ENCODE data around the gene TBX5.

Gene TBX5

GRCh38 chr12:114318984-114319383, 87.0 kb downstream of the TBX5 start:
- no peak for TF ChIP-seq ZNF274 (IDR thresholded peaks at IDR 0.05; ENCODE audit: low read depth, low read length)

DNA sequence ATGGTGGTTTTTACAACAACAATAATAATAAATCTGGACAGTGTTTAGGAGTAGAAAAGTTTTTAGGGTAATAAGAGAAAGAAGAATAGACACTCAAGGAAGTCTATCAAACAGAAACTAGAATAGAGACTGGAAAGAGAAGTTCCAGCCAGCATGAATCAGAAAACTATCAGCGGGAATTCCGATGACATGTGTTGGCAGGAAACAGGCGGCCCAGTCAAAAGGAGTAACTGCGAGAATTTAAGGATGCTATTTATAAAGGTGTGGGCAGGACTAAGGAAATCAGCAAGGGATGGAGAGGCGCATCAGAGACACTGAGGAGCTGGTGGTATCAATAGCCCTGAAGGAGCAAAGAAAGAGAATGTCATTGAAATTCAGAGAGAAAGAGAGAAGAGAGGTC, 89.9 kb downstream of the TBX5 start:
- no peak overlapping the region for H3K4me3 ChIP-seq (ENCODE audit: low read length)
- TF ChIP-seq ZNF274 (IDR thresholded peaks at IDR 0.05; ENCODE audit: low read depth, low read length): no peak

More at GRCh38 chr12:114318984-114319383, 87.0 kb downstream of the TBX5 start:
- H3K4me3 ChIP-seq (ENCODE audit: low read length): no peak overlapping the region

DNA sequence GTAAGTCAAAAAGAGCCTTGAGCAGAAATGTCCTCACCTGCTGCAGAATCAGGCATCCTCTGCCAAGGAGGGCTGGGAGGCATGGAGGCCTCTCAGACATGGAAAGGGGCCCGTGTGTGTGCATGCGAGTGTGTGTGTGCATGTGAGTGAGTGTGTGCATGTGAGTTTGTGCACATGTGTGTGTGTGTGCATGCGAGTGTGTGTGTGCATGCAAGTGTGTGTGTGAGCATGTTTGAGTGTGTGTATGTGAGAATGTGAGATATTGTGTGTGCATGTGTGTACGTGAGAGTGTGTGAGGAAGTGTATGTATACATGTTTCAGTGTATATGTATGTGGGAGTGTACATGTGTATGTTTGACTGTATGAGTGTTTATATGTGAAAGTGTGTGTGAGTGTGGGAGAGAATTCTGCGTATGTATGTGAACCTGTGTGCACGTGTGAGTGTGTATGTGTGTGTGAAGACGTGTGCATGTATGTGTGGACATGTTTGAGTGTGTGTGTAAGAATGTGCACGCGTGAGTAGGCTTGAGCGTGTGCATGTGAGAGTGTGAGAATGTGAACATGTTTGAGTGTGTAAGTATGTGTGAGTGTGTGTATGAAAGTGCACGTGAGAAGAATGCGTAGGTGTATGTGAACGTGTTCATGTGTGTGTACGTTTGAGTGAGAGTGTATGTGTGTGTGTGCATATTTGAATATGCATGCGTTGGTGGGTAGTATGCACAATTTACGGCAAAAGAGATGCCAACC, 90.8 kb downstream of the TBX5 start:
- TF ChIP-seq ZNF274 (IDR thresholded peaks at IDR 0.05; ENCODE audit: low read depth, low read length): no peak
- H3K4me3 ChIP-seq (ENCODE audit: low read length): no peak overlapping the region

- TF ChIP-seq ZNF274 (IDR thresholded peaks at IDR 0.05; ENCODE audit: low read depth, low read length): no peak
- H3K4me3 ChIP-seq (ENCODE audit: low read length): no peak overlapping the region
These were observed 91.5 kb downstream of the TBX5 start for GRCh38 chr12:114314403-114314802.

- TF ChIP-seq ZNF274 (IDR thresholded peaks at IDR 0.05; ENCODE audit: low read depth, low read length): no peak
- no peak overlapping the region for H3K4me3 ChIP-seq (ENCODE audit: low read length)
These were observed 92.0 kb downstream of the TBX5 start for GRCh38 chr12:114313910-114314309.

- TF ChIP-seq ZNF274 (IDR thresholded peaks at IDR 0.05; ENCODE audit: low read depth, low read length): no peak
- no peak overlapping the region for H3K4me3 ChIP-seq (ENCODE audit: low read length)
These were observed 94.0 kb downstream of the TBX5 start for GRCh38 chr12:114311974-114312373.

DNA sequence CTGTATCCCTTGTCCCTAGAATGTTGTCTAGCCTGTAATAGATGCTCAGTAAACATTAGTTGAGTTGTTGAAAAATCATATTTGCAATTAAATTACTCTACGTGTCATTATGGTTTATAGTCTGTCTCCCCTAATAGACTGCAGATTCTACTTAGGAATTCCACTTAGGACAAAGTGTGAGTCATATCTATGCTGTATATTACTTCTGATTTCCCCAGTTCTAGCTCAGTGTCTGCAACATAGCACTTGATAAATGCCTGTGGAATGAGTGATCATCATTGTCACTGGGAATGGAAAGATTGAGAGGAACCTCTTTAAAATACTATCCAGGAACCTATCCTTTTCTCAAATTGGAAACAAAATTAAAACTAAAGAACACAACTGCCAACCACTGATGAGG, 99.3 kb downstream of the TBX5 start:
- H3K4me3 ChIP-seq (ENCODE audit: low read length): no peak overlapping the region
- no peak for TF ChIP-seq ZNF274 (IDR thresholded peaks at IDR 0.05; ENCODE audit: low read depth, low read length)

GRCh38 chr12:114305446-114305845, 100.5 kb downstream of the TBX5 start:
- no peak for TF ChIP-seq ZNF274 (IDR thresholded peaks at IDR 0.05; ENCODE audit: low read depth, low read length)
- no peak overlapping the region for H3K4me3 ChIP-seq (ENCODE audit: low read length)

All from GM08714 (cell line).